HepG2 (cell line): ENCODE measurements around the gene NOP9. TPM values are rescaled to one million over a fixed set of nuclear protein-coding genes. Genes with fewer than 3 reads are reported as not detected.

ENCODE experiments used
- CEBPG ChIP-seq: IDR thresholded peaks from 2 replicates; pipeline ENCODE4 v1.6.1; 2016
- HNRNPL ChIP-seq: fragments of 200-400 bp; formaldehyde crosslinking; IDR thresholded peaks from 2 replicates; pipeline ENCODE4 v1.6.1; 2017; ENCODE audit warnings: mild to moderate bottlenecking, low read depth, low read length
- MXI1 ChIP-seq: IDR thresholded peaks from 3 replicates; pipeline ENCODE4 v1.6.1; 2012; ENCODE audit warnings: low read depth, low read length, inconsistent platforms, borderline replicate concordance
- PLSCR1 ChIP-seq: sonication (generic); formaldehyde crosslinking; IDR thresholded peaks from 2 replicates; pipeline ENCODE4 v1.5.0; 2020; ENCODE audit warnings: missing genetic modification reagents, mild to moderate bottlenecking, borderline replicate concordance
- PRPF4 ChIP-seq: fragments of 200-400 bp; formaldehyde crosslinking; IDR thresholded peaks from 2 replicates; pipeline ENCODE4 v1.6.1; 2016; ENCODE audit warnings: low read length, low read depth; ENCODE audit not compliant: poor library complexity, severe bottlenecking
- SSRP1 ChIP-seq: IDR thresholded peaks from 2 replicates; pipeline ENCODE4 v1.6.1; 2016; ENCODE audit warnings: control low read depth
- TAF15 ChIP-seq: fragments of 200-400 bp; formaldehyde crosslinking; IDR thresholded peaks from one replicate; pipeline ENCODE4 v1.6.1; 2018; ENCODE audit warnings: mild to moderate bottlenecking, low read depth, low read length; ENCODE audit not compliant: poor library complexity, severe bottlenecking
- TCF12 ChIP-seq, 2 experiments: fragments of 450-650 bp in 1 of 2; sonication (generic) in 1 of 2; formaldehyde crosslinking in 1 of 2; IDR thresholded peaks; 2 replicates each; pipeline versions ENCODE4 v1.6.1 to v1.8.0; 2017 to 2022; ENCODE audit warnings: antibody characterized with exemption in 1 of 2, mild to moderate bottlenecking in 1 of 2, missing genetic modification reagents in 1 of 2, moderate library complexity in 1 of 2
- TFE3 ChIP-seq: IDR thresholded peaks from 2 replicates; pipeline ENCODE4 v1.6.1; 2016
- ZBTB34 ChIP-seq: sonication (generic); formaldehyde crosslinking; IDR thresholded peaks from 2 replicates; pipeline ENCODE4 v1.8.0; 2022; ENCODE audit warnings: mild to moderate bottlenecking, missing genetic modification reagents
- ZFAT ChIP-seq: sonication (generic); formaldehyde crosslinking; conservative IDR thresholded peaks from 2 replicates; pipeline ENCODE4 v1.8.1; 2023; ENCODE audit warnings: missing genetic modification reagents, inconsistent platforms
- ZNF501 ChIP-seq: sonication (generic); formaldehyde crosslinking; IDR thresholded peaks from 2 replicates; pipeline ENCODE4 v1.5.1; 2020; ENCODE audit warnings: mild to moderate bottlenecking, moderate library complexity, missing genetic modification reagents
- ZNF740 ChIP-seq: sonication (generic); formaldehyde crosslinking; IDR thresholded peaks from 2 replicates; pipeline ENCODE4 v1.4.0; 2020; ENCODE audit warnings: missing genetic modification reagents
- ZSCAN22 ChIP-seq: sonication (generic); formaldehyde crosslinking; IDR thresholded peaks from 2 replicates; pipeline ENCODE4 v1.4.0; 2020; ENCODE audit warnings: mild to moderate bottlenecking, missing genetic modification reagents
- polyA plus RNA-seq, 8 experiments: library from polyadenylated mRNA; depleted of rRNA in 3 of 8; stranded (reverse) in 7 of 8; unstranded in 1 of 8; fragments of >200 nt; fragmentation: Illumina TruSeq in 4 of 8; extraction: Trizol in 4 of 8; gene quantifications; 2 replicates each; pipeline versions ENCODE4 v1.2.1 to v1.2.3, GENCODE V29; 2011 to 2016; ENCODE audit warnings: low read depth in 4 of 8, missing spikeins in 1 of 8, mixed read lengths in 1 of 8; ENCODE audit not compliant: insufficient read depth in 1 of 8
- total RNA-seq, 5 experiments: library from RNA; depleted of rRNA; stranded (reverse); fragments of >200 nt; fragmentation: Illumina TruSeq; extraction: Trizol; gene quantifications; 2 replicates each; pipeline ENCODE4 v1.2.3, GENCODE V29; 2016; ENCODE audit warnings: low read depth in 1 of 5
- TF ChIP-seq, protein P1 (sequence below): sonication (generic); formaldehyde crosslinking; IDR thresholded peaks from 2 replicates; pipeline ENCODE4 v1.5.0; 2020; ENCODE audit warnings: mild to moderate bottlenecking, missing genetic modification reagents
- TF ChIP-seq, protein P2 (sequence below): sonication (generic); formaldehyde crosslinking; conservative IDR thresholded peaks from 2 replicates; pipeline ENCODE4 v1.8.0; 2022; ENCODE audit warnings: missing genetic modification reagents
- TF ChIP-seq, protein P3 (sequence below): sonication (generic); formaldehyde crosslinking; IDR thresholded peaks from 2 replicates; pipeline ENCODE4 v1.9.0; 2022; ENCODE audit warnings: low read depth, missing genetic modification reagents

The NOP9 gene
- total and polyA plus RNA-seq, 2 of the 13 experiments (the other 11 are each of a cell fraction or from before 2014, with no cell fraction given), result 24.5 to 61.6 TPM

DNA sequence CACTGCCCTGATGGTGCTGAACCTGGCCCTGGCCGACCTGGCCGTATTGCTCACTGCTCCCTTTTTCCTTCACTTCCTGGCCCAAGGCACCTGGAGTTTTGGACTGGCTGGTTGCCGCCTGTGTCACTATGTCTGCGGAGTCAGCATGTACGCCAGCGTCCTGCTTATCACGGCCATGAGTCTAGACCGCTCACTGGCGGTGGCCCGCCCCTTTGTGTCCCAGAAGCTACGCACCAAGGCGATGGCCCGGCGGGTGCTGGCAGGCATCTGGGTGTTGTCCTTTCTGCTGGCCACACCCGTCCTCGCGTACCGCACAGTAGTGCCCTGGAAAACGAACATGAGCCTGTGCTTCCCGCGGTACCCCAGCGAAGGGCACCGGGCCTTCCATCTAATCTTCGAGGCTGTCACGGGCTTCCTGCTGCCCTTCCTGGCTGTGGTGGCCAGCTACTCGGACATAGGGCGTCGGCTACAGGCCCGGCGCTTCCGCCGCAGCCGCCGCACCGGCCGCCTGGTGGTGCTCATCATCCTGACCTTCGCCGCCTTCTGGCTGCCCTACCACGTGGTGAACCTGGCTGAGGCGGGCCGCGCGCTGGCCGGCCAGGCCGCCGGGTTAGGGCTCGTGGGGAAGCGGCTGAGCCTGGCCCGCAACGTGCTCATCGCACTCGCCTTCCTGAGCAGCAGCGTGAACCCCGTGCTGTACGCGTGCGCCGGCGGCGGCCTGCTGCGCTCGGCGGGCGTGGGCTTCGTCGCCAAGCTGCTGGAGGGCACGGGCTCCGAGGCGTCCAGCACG, 16.4 kb downstream of the NOP9 start (continued):
- TF ChIP-seq, protein P1, sequence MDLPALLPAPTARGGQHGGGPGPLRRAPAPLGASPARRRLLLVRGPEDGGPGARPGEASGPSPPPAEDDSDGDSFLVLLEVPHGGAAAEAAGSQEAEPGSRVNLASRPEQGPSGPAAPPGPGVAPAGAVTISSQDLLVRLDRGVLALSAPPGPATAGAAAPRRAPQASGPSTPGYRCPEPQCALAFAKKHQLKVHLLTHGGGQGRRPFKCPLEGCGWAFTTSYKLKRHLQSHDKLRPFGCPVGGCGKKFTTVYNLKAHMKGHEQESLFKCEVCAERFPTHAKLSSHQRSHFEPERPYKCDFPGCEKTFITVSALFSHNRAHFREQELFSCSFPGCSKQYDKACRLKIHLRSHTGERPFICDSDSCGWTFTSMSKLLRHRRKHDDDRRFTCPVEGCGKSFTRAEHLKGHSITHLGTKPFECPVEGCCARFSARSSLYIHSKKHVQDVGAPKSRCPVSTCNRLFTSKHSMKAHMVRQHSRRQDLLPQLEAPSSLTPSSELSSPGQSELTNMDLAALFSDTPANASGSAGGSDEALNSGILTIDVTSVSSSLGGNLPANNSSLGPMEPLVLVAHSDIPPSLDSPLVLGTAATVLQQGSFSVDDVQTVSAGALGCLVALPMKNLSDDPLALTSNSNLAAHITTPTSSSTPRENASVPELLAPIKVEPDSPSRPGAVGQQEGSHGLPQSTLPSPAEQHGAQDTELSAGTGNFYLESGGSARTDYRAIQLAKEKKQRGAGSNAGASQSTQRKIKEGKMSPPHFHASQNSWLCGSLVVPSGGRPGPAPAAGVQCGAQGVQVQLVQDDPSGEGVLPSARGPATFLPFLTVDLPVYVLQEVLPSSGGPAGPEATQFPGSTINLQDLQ (CRISPR knock-in tag), result peak; percentile 97
- TF ChIP-seq TFE3 (CRISPR knock-in tag), result peak; percentile 88
- TF ChIP-seq PRPF4, result no peak
- peak; percentile 47; the same call in 1 of the 2 replicates for TF ChIP-seq CEBPG (CRISPR knock-in tag)
- peak; percentile 96 for TF ChIP-seq ZFAT (CRISPR knock-in tag)
- peak; percentile 82; the same call in 1 of the 2 replicates for TF ChIP-seq ZNF740 (CRISPR knock-in tag)
- TF ChIP-seq SSRP1, result peak; percentile 77
- TF ChIP-seq TCF12 (IDR thresholded peaks at IDR 0.05), result no peak
- peak; percentile 94; the same call in 1 of the 2 replicates for TF ChIP-seq TCF12 (CRISPR knock-in tag; IDR thresholded peaks at IDR 0.05)
- TF ChIP-seq ZBTB34 (CRISPR knock-in tag), result peak; percentile 98
- TF ChIP-seq TAF15, result no peak
- peak; percentile 98 for TF ChIP-seq ZNF501
- TF ChIP-seq HNRNPL, result 0 out of 2 replicates have a peak, but pooled peaks have one; percentile 74
- TF ChIP-seq, protein P2, sequence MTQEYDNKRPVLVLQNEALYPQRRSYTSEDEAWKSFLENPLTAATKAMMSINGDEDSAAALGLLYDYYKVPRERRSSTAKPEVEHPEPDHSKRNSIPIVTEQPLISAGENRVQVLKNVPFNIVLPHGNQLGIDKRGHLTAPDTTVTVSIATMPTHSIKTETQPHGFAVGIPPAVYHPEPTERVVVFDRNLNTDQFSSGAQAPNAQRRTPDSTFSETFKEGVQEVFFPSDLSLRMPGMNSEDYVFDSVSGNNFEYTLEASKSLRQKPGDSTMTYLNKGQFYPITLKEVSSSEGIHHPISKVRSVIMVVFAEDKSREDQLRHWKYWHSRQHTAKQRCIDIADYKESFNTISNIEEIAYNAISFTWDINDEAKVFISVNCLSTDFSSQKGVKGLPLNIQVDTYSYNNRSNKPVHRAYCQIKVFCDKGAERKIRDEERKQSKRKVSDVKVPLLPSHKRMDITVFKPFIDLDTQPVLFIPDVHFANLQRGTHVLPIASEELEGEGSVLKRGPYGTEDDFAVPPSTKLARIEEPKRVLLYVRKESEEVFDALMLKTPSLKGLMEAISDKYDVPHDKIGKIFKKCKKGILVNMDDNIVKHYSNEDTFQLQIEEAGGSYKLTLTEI (CRISPR knock-in tag), result no peak
- TF ChIP-seq MXI1, result peak; percentile 77; the same call in 1 of the 3 replicates
- no peak for TF ChIP-seq PLSCR1 (CRISPR knock-in tag)
- TF ChIP-seq ZSCAN22 (CRISPR knock-in tag), result peak; percentile 90
- TF ChIP-seq, protein P3, sequence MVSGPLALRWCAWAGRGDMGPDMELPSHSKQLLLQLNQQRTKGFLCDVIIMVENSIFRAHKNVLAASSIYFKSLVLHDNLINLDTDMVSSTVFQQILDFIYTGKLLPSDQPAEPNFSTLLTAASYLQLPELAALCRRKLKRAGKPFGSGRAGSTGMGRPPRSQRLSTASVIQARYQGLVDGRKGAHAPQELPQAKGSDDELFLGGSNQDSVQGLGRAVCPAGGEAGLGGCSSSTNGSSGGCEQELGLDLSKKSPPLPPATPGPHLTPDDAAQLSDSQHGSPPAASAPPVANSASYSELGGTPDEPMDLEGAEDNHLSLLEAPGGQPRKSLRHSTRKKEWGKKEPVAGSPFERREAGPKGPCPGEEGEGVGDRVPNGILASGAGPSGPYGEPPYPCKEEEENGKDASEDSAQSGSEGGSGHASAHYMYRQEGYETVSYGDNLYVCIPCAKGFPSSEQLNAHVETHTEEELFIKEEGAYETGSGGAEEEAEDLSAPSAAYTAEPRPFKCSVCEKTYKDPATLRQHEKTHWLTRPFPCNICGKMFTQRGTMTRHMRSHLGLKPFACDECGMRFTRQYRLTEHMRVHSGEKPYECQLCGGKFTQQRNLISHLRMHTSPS, result peak; percentile 69
